GM19025 (cell line): ENCODE measurements around the gene TTLL12.
"Not testable (repeated sequence)": the region's sequence is repeated elsewhere in the genome, so short reads cannot be mapped to it uniquely, and the experiment has no call there.

Experiments
- ATAC-seq: cut with Tn5 transposase; IDR thresholded peaks from one replicate; pipeline ENCODE4 v1.9.1; 2021; ENCODE audit warnings: mild to moderate bottlenecking, low read depth, moderate library complexity; ENCODE audit not compliant: unreplicated experiment

Gene TTLL12

GRCh38 chr22:43157874-43158546, 28.9 kb downstream of the TTLL12 start:
- no peak for ATAC-seq

GRCh38 chr22:43156413-43156812, 30.5 kb downstream of the TTLL12 start:
- no peak for ATAC-seq

- ATAC-seq: no peak
These were observed 31.1 kb downstream of the TTLL12 start for GRCh38 chr22:43155789-43156188.

GRCh38 chr22:43154887-43155536, 31.9 kb downstream of the TTLL12 start:
- ATAC-seq: no peak

- ATAC-seq: no peak
These were observed 33.0 kb downstream of the TTLL12 start for GRCh38 chr22:43153899-43154298.

- no peak for ATAC-seq
These were observed 34.4 kb downstream of the TTLL12 start for GRCh38 chr22:43152357-43153071.

GRCh38 chr22:43152003-43152356, 35.0 kb downstream of the TTLL12 start:
- no peak for ATAC-seq

GRCh38 chr22:43151251-43152002, 35.5 kb downstream of the TTLL12 start, which contains the start of gene TSPO:
TSPO (plus strand) TSS chr22:43151559; CDS start chr22:43159239, 7,680 bp downstream.
- no peak for ATAC-seq

GRCh38 chr22:43150731-43151206, 36.2 kb downstream of the TTLL12 start:
- no peak for ATAC-seq

- ATAC-seq: no peak
These were observed 38.4 kb downstream of the TTLL12 start for GRCh38 chr22:43148581-43148980.

- no peak for ATAC-seq
These were observed 39.1 kb downstream of the TTLL12 start for GRCh38 chr22:43147821-43148220.

- not testable (repeated sequence) for ATAC-seq
These were observed 40.6 kb downstream of the TTLL12 start for GRCh38 chr22:43146332-43146731.

GRCh38 chr22:43145371-43145770, 41.6 kb downstream of the TTLL12 start:
- not testable (repeated sequence) for ATAC-seq

GRCh38 chr22:43144949-43145348, 42.0 kb downstream of the TTLL12 start:
- no peak for ATAC-seq

GRCh38 chr22:43142880-43143562, 43.9 kb downstream of the TTLL12 start, which contains the start of gene MCAT:
MCAT (minus strand) TSS chr22:43143398; CDS start chr22:43143348, 50 bp downstream.
- peak; percentile 77 for ATAC-seq

- ATAC-seq: no peak
These were observed 50.1 kb downstream of the TTLL12 start for GRCh38 chr22:43136801-43137200.

- no peak for ATAC-seq
These were observed 50.7 kb downstream of the TTLL12 start for GRCh38 chr22:43136255-43136654.

- no peak for ATAC-seq
These were observed 51.4 kb downstream of the TTLL12 start for GRCh38 chr22:43135565-43135964.

- ATAC-seq: no peak
These were observed 52.4 kb downstream of the TTLL12 start for GRCh38 chr22:43134553-43134952.

- no peak for ATAC-seq
These were observed 53.5 kb downstream of the TTLL12 start for GRCh38 chr22:43133401-43133800.
